Measurements from ENCODE around the gene HDGFL3.
"Not testable (repeated sequence)": the region's sequence is repeated elsewhere in the genome, so short reads cannot be mapped to it uniquely, and the experiment has no call there.

Gene HDGFL3

GRCh38 chr15:83192742-83193141 is 14.9 kb downstream of the HDGFL3 start:
- no peak for DNase-seq

GRCh38 chr15:83190450-83190849 is 17.2 kb downstream of the HDGFL3 start:
- DNase-seq: no peak

- no peak for DNase-seq
These were observed 22.1 kb downstream of the HDGFL3 start for GRCh38 chr15:83185561-83185960.

GRCh38 chr15:83178869-83179325 is 28.7 kb downstream of the HDGFL3 start:
- no peak for DNase-seq

GRCh38 chr15:83178390-83178789 is 29.2 kb downstream of the HDGFL3 start:
- DNase-seq: no peak

GRCh38 chr15:83174891-83175290 is 32.7 kb downstream of the HDGFL3 start:
- no peak for DNase-seq

- no peak for DNase-seq
These were observed 37.0 kb downstream of the HDGFL3 start for GRCh38 chr15:83170474-83171165.

GRCh38 chr15:83169576-83169975 is 38.0 kb downstream of the HDGFL3 start:
- DNase-seq: not testable (repeated sequence)

- no peak for DNase-seq
These were observed 40.8 kb downstream of the HDGFL3 start for GRCh38 chr15:83166830-83167229.

GRCh38 chr15:83166218-83166617 is 41.4 kb downstream of the HDGFL3 start:
- no peak for DNase-seq

GRCh38 chr15:83164771-83165404 is 42.7 kb downstream of the HDGFL3 start:
- no peak for DNase-seq

GRCh38 chr15:83164111-83164770 is 43.4 kb downstream of the HDGFL3 start:
- no peak for DNase-seq

- no peak for DNase-seq
These were observed 44.6 kb downstream of the HDGFL3 start for GRCh38 chr15:83163032-83163431.

- DNase-seq: no peak
These were observed 46.9 kb downstream of the HDGFL3 start for GRCh38 chr15:83160741-83161140.

GRCh38 chr15:83158393-83158792 is 49.2 kb downstream of the HDGFL3 start:
- DNase-seq: no peak

- DNase-seq: no peak
These were observed 51.7 kb downstream of the HDGFL3 start for GRCh38 chr15:83155942-83156341.

GRCh38 chr15:83153288-83153687 is 54.3 kb downstream of the HDGFL3 start:
- DNase-seq: no peak

GRCh38 chr15:83144771-83145170 is 62.9 kb downstream of the HDGFL3 start:
- no peak for DNase-seq

GRCh38 chr15:83142151-83142550 is 65.5 kb downstream of the HDGFL3 start:
- DNase-seq: not testable (repeated sequence)

- DNase-seq: no peak
These were observed 74.6 kb downstream of the HDGFL3 start for GRCh38 chr15:83132861-83133523.

- DNase-seq: no peak
These were observed 77.8 kb downstream of the HDGFL3 start for GRCh38 chr15:83129791-83130190.

- no peak for DNase-seq
These were observed 80.0 kb downstream of the HDGFL3 start for GRCh38 chr15:83127547-83128150.

GRCh38 chr15:83123529-83123928 is 84.1 kb downstream of the HDGFL3 start:
- DNase-seq: no peak
